HPDE6-E6E7 (cell line): ENCODE measurements around the gene PGK1.
"Not testable (repeated sequence)": the region's sequence is repeated elsewhere in the genome, so short reads cannot be mapped to it uniquely, and the experiment has no call there.

Experiments used
- DNase-seq: peaks from one replicate; pipeline ENCODE4 v3.0.0; 2011; ENCODE audit warnings: missing footprints; ENCODE audit errors: extremely low spot score

Gene PGK1

DNA sequence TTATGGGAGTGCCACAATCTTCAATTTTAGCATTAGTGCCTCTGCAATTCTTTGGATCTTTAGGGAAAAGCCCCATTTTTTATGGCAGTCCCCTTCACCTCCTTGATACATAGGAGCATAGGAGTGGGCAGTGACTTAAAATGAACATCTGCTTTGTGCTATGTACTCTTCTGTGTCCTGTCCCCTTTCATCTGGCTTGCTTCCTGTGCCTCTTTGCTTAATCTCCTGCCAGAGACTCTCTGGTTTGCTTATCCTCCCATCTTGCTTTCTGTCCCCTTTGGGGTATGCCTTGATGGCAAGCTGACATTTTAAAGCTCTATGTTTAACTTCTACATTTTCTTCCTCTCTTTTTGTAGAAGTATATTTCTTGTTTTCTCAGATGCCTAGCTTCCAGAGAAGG, 12.3 kb downstream of the PGK1 start:
- no peak for DNase-seq

DNA sequence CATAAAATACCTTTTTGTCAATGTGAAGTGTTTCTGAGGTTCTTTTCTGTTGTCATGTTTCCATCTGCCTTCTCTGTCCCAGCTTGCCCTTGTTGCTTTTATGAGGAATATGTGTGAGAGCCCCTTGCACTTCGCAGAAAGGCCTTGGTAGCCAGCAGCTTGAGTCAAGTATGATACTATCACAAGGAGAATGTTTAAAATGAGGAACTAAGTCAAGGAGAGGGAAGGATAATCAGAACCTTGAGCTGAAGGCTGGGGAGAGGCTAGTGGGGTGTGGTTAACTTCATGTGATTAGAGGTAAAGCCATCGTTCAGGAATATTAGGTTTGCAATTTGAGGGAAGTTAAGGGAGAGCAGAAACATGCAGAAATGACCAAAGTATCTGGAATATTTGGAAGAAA, 12.7 kb downstream of the PGK1 start:
- DNase-seq: no peak

DNA sequence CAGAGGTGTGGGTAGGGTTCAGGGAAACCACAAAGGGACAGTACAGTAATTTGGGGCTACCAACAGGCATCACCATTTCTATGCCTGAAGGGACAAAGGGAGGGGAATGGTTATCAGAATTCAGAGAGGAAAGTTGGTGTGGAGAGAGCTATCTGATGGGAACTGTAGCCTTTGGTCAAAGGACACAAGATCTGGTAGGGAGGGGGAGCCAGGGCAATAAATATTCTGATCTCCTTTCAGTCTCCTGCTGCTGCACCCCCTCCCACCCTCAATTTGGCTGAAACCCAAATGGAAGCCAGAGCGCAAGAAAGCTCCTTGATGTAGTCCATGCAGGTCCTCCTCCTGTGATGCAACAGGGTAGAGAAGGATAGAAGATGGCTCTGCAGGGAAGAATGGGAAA, 14.6 kb downstream of the PGK1 start:
- DNase-seq: no peak

DNA sequence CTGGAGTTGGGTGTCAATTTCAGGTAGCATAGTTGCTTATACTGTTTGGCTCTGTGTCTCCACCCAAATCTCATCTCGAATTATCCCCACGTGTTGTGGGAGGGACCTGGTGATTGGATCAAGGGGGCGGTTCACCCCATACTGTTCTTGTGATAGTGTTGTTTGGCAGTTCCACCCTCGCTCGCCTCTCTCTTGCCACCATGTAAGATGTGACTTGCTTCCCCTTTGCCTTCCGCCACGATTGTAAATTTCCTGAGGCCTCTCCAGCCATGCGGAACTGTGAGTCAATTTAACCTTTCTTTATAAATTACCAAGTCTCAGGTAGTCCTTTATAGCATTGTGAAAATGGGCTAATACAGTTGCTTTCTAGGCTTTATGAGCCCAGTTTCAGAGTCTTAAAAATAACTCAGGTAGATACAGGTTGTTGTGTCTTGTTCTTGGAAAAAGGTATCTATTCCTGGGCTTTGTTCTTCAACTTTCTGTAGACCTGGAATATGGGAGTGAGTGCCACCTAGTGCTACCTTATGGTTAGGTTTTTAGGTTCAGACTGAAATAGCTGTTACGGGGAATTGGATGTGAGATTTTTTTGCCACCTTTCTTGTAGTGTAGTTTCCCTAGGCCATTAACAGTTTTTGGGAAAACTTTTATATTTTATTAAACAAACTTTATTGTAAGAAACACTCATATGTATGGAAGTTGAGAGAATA, 15.6 kb downstream of the PGK1 start:
- DNase-seq: no peak

DNA sequence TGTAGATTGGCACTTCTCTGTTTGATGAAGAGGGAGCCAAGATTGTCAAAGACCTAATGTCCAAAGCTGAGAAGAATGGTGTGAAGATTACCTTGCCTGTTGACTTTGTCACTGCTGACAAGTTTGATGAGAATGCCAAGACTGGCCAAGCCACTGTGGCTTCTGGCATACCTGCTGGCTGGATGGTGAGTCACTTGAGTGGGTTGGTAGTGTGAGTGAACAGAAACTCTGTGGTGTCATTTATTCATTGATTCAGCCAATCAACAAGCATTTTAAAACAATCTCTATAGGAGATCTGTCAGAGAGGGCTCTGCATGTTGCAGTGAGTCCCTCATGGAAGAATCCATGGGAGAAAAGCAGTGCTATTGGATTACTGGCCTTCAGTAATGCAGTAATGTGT, 19.1 kb downstream of the PGK1 start:
- no peak for DNase-seq

DNA sequence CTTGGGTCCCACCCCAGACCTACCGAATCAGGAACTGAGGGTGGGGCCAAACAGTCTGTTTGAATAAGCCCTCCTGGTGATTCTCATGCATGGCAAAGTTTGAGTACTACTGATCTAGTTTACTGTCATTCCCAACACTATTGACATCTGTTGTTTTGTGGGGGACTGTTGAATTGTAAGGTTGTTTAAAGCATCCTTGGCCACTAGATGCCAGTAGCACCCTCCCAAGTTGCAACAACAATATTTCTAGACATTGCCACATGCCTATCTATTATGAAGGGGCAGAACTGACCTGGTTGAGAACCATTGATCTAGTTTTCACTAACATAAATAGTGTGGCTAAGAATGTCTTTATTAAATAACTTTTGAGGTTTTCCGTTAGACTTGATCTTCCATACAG, 20.3 kb downstream of the PGK1 start:
- no peak for DNase-seq

DNA sequence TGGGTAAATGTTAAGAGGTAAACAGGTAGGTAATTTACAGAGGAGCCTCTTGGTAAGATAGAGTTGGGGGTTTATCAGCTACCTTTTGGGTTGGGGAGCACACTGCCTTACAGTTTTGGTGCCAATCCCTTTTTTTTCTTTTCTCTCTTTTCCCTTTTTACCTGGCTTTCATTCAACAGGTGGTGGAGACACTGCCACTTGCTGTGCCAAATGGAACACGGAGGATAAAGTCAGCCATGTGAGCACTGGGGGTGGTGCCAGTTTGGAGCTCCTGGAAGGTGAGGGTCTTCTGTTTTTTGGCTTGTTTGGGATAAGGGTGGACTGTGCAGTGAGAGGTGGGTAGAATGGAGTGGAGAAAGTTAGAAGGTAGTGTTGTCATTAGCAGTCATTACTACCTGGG, 21.1 kb downstream of the PGK1 start:
- DNase-seq: no peak

DNA sequence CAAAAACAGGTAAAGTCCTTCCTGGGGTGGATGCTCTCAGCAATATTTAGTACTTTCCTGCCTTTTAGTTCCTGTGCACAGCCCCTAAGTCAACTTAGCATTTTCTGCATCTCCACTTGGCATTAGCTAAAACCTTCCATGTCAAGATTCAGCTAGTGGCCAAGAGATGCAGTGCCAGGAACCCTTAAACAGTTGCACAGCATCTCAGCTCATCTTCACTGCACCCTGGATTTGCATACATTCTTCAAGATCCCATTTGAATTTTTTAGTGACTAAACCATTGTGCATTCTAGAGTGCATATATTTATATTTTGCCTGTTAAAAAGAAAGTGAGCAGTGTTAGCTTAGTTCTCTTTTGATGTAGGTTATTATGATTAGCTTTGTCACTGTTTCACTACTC, 21.7 kb downstream of the PGK1 start:
- DNase-seq: not testable (repeated sequence)

DNA sequence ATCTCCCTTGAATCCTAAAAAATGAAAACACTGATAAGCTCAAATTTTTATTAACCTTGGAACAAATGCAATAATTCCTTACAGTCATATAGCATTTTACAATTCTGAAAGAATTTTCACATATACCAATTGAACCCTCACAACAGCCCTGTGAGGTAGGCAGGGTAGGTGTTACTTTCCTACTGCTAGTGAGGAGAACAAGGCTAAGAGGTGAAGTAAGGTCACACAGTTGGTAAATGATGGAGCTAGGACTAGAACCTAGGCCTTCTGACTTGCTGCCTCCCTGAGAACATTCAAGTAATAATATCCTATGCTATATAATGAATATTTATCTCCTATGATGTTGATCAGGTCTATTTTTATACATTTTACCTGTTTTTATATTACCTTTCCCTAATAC, 25.7 kb downstream of the PGK1 start:
- no peak for DNase-seq

DNA sequence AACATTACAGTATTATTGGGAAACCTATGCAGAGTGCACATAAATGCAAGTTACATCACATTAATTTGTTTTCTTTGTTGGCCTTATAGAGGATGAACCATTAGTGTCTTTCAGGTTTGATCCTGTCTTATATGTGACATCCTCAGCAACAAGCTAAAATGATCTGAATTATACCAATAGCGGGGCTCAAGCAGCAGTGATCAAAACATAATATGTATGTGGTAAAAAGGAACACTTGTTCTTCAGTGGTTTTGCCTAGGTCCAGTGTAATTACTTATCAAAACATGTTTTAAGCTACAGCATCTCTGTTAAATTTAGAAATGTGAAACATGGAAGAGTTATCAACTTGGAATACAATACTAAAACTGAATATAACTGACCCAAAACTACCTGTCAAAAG, 26.3 kb downstream of the PGK1 start:
- DNase-seq: no peak

DNA sequence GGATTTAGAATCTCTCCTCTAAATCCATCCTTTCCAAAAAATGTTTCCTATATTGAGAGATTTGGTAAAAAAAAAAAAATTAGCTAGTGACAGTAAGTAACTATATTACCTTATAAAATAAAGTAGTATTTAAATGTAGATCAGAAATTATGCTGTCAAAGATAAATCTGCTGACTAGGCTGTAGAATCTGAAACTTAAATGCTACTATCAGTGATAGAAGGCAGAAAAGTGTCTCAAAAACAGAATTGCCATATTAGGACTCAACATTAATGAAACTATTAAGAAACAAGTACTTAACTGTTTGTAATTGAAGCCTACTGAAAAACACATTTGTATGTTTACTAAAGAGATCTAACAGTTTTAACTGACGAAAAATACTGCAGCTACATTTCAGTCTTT, 27.1 kb downstream of the PGK1 start:
- DNase-seq: no peak

DNA sequence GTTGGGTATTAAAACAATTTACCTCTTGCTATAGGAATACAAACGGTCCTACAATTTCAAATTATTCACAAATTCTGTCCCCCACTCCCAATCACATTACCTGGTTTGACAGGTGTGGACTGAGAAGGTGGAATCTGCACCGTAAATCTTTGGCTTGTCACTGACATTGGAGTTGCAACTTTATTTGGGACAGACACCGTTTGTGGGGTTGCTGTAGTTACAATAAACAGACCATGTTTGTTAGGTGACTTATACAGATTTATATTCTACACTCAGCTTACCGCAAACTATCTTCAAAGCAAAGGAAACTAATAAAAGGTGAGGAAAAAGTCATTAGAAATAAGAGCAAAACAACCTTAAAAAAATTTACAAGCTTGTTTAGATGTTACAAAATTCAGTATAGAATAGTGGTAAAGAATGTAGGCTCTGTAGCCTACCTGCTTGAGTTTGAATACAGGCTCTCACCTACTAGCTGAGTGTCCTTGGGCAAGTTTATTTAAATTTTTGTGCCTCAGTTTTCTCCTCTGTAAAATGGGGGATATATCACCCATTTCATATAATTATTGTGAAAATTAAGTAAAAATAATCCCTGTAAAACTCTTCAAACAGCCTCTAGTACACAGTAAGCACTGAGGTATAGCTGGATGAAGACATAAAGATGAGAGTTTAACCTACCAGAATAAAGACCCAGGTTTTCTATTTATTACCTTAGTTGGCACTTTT, 29.4 kb downstream of the PGK1 start:
- DNase-seq: no peak

DNA sequence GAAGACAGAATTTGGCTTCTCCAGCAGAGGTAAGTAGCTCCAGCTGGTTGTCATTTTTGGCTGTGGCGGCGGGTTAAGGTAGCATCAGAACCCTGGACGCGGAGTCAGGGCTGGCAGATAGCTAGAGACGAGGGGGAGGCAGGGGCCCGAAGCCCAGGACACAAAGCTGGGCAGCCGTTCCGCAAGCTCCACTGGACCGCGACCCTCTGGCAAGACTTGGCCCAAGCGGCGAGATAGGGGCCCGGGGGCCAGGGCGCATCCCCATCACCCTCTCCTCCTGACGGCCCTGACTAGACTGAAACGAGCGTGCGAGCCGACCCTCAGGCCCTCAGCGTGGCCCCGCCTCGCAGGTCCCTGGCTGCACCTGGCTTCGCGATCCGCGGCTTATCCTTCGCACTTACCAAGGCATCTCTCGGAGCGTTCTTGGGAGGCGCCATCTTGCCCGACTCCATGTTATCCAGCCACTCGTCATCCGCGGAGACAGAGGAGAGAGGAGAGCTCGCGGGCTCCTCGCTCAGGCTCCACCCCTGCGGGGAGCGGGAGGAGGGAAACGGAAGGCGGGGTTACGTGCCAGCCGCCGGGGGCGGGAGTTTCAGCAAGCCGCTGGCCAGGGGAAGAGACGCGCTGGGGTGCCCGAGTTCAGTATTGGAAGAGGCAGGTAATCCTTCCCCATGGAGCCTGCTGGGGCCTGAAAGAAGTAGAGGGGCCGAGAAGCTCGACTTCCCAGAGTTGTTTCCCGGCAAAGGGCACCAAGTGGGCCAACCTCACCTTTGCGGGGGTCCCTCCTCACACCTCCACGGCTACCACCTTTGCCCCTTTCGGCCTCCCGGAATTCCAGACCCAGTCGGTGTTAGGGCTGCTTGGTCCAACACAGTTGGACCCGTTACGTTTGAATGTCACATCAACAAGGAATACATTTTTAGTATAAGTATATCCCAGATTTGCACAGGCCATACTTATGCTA, 35.4 kb downstream of the PGK1 start, which contains the start of gene TAF9B:
TSS of gene TAF9B (minus strand) at position 491 of the 964 bp plus-strand sequence. CDS start at position 452, 39 bp downstream.
- peak; percentile 62 for DNase-seq

DNA sequence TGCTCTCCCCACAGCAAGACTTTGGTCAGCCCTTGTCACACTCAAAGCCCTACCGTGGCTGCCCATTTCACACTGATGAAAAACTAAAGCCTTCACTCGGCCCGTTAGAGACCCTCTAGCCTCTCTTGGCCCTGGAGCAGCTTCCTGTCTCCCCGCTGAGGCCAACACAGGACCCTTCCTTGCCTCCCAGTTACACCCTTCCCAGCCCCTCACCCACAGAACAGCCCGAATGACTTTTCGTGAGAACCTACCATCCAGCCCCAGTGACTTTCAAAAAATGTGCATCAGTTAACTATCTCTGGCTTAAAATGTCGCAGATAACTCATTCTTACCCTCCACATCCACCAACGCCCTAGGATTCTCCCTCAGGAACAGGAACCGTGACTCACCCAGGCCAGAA, 36.2 kb downstream of the PGK1 start:
- no peak for DNase-seq

DNA sequence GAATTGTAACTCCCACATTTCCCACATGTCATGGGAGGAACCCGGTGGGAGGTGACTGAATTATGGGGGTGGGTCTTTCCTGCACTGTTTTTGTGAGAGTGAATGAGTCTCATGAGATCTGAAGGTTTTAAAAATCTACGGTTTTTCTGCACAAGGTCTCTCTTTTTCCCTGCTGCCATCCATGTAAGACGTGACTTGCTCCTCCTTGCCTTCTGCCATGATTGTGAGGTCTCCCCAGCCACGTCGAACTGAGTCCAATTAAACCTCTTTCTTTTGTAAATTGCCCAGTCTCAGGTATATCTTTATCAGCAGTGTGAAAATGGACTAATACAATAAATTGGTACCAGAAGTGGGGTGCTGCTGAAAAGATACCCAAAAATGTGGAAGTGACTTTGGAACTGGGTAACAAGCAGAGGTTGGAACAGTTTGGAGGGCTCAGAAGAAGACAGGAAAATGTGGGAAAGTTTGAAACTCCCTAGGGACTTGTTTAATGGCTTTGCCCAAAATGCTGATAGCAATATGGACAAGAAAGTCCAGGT, 43.0 kb downstream of the PGK1 start:
- DNase-seq: not testable (repeated sequence)

DNA sequence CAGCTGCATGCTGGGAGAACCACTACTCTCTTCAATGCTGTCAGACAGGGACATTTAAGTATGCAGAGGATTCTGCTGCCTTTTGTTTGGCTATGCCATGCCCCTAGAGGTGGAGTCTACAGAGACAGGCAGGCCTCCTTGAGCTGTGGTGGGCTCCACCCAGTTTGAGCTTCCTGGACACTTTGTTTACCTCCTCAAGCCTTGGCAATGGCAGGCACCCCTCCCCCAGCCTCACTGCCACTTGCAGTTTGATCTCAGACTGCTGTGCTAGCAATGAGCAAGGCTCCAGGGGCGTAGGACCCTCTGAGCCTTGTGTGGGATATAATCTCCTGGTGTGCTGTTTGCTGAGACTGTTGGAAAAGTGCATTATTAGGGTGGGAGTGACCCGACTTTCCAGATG, 53.3 kb downstream of the PGK1 start:
- DNase-seq: not testable (repeated sequence)

DNA sequence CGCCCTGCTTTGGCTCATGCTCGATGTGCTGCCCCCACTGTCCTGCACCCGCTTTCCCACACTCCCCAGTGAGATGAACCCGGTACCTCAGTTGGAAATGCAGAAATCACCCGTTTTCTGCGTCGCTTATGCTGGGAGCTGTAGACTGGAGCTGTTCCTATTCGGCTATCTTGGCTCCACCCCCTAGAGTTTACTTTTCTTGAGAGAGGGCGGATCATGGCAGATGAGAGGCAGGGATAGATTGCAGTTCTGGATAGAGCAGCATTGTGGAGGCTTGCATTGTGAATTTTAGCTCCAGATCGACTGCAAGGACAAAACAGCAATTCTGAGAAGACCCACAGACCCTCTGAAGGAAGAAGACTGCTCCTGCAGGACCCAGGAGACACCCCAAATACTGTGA, 53.8 kb downstream of the PGK1 start:
- DNase-seq: not testable (repeated sequence)

DNA sequence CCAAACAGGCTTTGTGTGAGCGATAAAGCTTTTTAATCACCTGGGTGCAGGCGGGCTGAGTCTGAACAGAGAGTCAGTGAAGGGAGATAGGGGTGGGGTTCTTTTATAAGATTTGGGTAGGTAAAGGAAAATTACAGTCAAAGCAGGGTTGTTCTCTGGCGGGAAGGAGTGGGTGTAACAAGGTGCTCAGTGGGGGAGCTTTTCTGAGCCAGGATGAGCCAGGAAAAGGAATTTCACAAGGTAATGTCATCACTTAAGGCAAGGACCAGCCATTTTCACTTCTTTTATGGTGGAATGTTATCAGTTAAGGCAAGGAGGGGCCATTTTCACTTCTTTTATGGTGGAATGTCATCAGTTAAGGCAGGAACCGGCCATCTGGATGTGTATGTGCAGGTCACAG, 56.7 kb downstream of the PGK1 start:
- not testable (repeated sequence) for DNase-seq

DNA sequence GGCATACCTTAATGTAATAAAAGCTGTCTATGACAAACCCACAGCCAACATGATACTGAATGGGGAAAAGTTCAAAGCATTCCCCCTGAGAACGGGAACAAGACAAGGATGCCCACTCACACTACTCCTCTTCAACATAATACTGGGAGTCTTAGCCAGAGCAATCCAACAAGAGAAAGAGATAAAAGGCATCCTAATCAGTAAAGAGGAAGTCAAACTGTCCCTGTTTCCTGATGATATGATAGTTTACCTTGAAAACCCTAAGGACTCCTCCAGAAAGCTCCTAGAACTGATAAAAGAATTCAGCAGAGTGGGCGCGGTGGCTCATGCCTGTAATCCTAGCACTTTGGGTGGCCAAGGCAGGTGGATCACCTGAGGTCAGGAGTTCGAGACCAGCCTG, 59.1 kb downstream of the PGK1 start:
- DNase-seq: not testable (repeated sequence)

DNA sequence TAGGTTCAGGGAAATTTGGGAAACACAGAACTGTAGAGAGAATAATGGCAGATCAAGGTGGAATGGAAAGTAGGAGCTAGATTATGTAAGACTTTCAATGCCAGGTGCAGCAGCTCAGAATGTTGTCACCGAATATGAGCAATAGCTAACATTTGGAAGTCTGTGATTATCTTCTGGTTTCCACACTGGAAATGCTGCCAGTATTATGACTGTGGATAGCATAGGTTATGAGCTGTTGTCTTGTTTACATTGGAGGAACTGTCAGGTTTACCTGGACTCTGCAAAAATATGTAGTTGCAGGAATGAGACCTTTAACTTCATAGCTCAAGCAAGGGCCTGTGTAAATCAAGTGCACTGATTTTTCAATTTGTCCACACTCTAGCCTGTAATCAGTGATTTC, 61.4 kb downstream of the PGK1 start:
- DNase-seq: no peak

DNA sequence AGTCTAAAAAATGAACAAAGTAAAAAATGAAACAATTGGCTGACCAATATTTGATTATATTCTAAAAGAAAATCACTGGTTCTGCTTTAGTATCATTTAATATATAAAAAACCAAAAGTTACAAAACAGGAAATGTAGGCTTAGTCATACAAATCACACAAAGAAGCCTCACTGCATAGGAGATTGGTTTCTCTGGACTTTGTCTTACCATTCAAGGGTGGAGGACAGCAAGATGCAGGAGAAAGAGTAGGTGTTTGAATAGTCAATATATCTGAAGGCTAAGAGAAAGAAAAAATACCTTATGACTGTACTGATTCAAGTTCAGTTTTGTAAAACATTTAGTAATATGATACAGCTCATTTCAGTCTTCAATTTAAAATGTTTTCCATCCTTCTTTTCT, 64.0 kb downstream of the PGK1 start:
- peak; percentile 8 for DNase-seq
